Endothelial cell of umbilical vein (primary cell): ENCODE results near the gene RAB44.

Experiments
- CTCF ChIP-seq, 2 donors: IDR thresholded peaks; 1 replicate in 1 of 2; 2 replicates in 1 of 2; pipeline ENCODE4 v1.5.1; 2011; ENCODE audit warnings: low read length in 2 of 2, mild to moderate bottlenecking in 2 of 2, moderate library complexity in 2 of 2, control low read depth in 1 of 2, inconsistent platforms in 1 of 2, low read depth in 1 of 2; ENCODE audit not compliant: insufficient read depth in 1 of 2; ENCODE audit errors: extremely low read depth in 1 of 2
- EZH2 ChIP-seq: IDR thresholded peaks from 2 replicates; pipeline ENCODE4 v1.6.1; 2012; ENCODE audit warnings: borderline replicate concordance, low read depth, mild to moderate bottlenecking, moderate library complexity, low read length, inconsistent platforms; ENCODE audit not compliant: severe bottlenecking
- GATA2 ChIP-seq: IDR thresholded peaks from 2 replicates; pipeline ENCODE4 v1.7.0; 2011; ENCODE audit warnings: low read depth, mild to moderate bottlenecking, moderate library complexity, mixed read lengths, low read length; ENCODE audit not compliant: insufficient read length, insufficient read depth
- JUN ChIP-seq: IDR thresholded peaks from 2 replicates; pipeline ENCODE4 v1.6.1; 2011; ENCODE audit warnings: borderline replicate concordance, low read depth; ENCODE audit not compliant: insufficient read length, insufficient read depth
- MAX ChIP-seq: IDR thresholded peaks from 2 replicates; pipeline ENCODE4 v1.6.1; 2011; ENCODE audit not compliant: insufficient read depth, insufficient read length
- MYC ChIP-seq: IDR thresholded peaks from one replicate; pipeline ENCODE4 v1.6.1; 2011; ENCODE audit warnings: mild to moderate bottlenecking, low read depth, low read length
- POLR2A ChIP-seq: IDR thresholded peaks from 2 replicates; pipeline ENCODE4 v1.6.1; 2012; ENCODE audit warnings: low read depth, mild to moderate bottlenecking, control low read depth, low read length
- POLR2AphosphoS5 ChIP-seq: IDR thresholded peaks from 2 replicates; pipeline ENCODE4 v1.6.1; 2012; ENCODE audit warnings: low read depth, mild to moderate bottlenecking, control low read depth, low read length, moderate library complexity; ENCODE audit not compliant: insufficient read depth

- TF ChIP-seq CTCF (IDR thresholded peaks at IDR 0.05; ENCODE audit: extremely low read depth in 1 of 2, insufficient read depth in 1 of 2, low read depth in 1 of 2, low read length in 2 of 2) (no peak), POLR2A (no peak), MAX (no peak), JUN (no peak), MYC (no peak), GATA2 (no peak), EZH2 (no peak), POLR2AphosphoS5 (no peak)
These were observed 44.5 kb downstream of the RAB44 start for GRCh38 chr6:36742146-36742545.
